GM12891 (cell line): ENCODE measurements around the gene SLC8B1.

Experiments used
- PAX5 ChIP-seq: IDR thresholded peaks from 2 replicates; pipeline ENCODE4 v1.6.1; 2011; ENCODE audit warnings: low read length, moderate library complexity, mild to moderate bottlenecking; ENCODE audit not compliant: insufficient read depth, severe bottlenecking
- POLR2A ChIP-seq: IDR thresholded peaks from 2 replicates; pipeline ENCODE4 v1.6.1; 2011; ENCODE audit warnings: low read depth, low read length, control low read depth
- POLR2AphosphoS5 ChIP-seq: IDR thresholded peaks from 2 replicates; pipeline ENCODE4 v1.6.1; 2011; ENCODE audit warnings: low read depth, low read length, control low read depth
- SPI1 ChIP-seq: IDR thresholded peaks from 2 replicates; pipeline ENCODE4 v1.6.1; 2011; ENCODE audit warnings: low read depth, low read length, control low read depth
- TAF1 ChIP-seq: IDR thresholded peaks from 2 replicates; pipeline ENCODE4 v1.6.1; 2011; ENCODE audit warnings: low read depth, low read length, control low read depth

GRCh38 chr12:113371808-113372207 lies 36.9 kb upstream of the SLC8B1 start:
- TF ChIP-seq POLR2A = no peak
- no peak for TF ChIP-seq TAF1
- TF ChIP-seq POLR2AphosphoS5 = no peak
- TF ChIP-seq PAX5 = no peak
- no peak for TF ChIP-seq SPI1
